GM12878 (cell line): Measurements from ENCODE around the gene PLXNB3. TPM values are rescaled to one million over a fixed set of nuclear protein-coding genes. Genes with fewer than 3 reads are reported as not detected.

Experiments
- ATAC-seq: fragments of 200-7000 bp; cut with Tn5 transposase; 3 replicates; pipeline ENCODE4 v1.9.1; 2020; ENCODE audit warnings: mild to moderate bottlenecking, moderate library complexity
- BruUV-seq: library from RNA; stranded (reverse); fragments of 400-500 nt; replicated peaks from 2 replicates; lab custom pipeline; 2021; lab: Mats Ljungman, UMichigan
- CTCF ChIA-PET: fragments of 300-600 bp; sonication (Branson Sonifier 250); formaldehyde crosslinking; extraction: SDS; loops from one replicate; lab custom pipeline; 2021; ENCODE audit warnings: inconsistent platforms; lab: Yijun Ruan, JAX
- POLR2A ChIA-PET: fragments of 350-600 bp; formaldehyde crosslinking; extraction: SDS; loops from one replicate; lab custom pipeline; 2021; ENCODE audit warnings: inconsistent platforms; lab: Charles Lee
- RAD21 ChIA-PET: fragments of 300-600 bp; sonication (Branson Sonifier 250); formaldehyde crosslinking; loops from one replicate; lab custom pipeline; 2023; ENCODE audit warnings: antibody characterized with exemption; ENCODE audit not compliant: unreplicated experiment; lab: Charles Lee
- SMC1A ChIA-PET: fragments of 300-600 bp; sonication (Branson Sonifier 250); formaldehyde crosslinking; loops from one replicate; lab custom pipeline; 2023; ENCODE audit not compliant: unreplicated experiment, uncharacterized antibody; lab: Charles Lee
- DNase-seq: peaks from one replicate; pipeline ENCODE4 v3.0.0-alpha.2; 2011; ENCODE audit warnings: low read depth, low spot score
- FAIRE-seq: peaks from 3 replicates; lab custom pipeline; 2011; peaks lifted over from hg19 to GRCh38; lab: Jason Lieb, UNC
- H2AFZ ChIP-seq: 2 replicates; pipeline ENCODE4 v1.6.0; 2011; ENCODE audit warnings: low read depth, low read length, control low read depth; ENCODE audit not compliant: control insufficient read depth
- H3K27ac ChIP-seq: 2 replicates; pipeline ENCODE4 v1.5.1; 2011; ENCODE audit warnings: control low read depth; ENCODE audit not compliant: control insufficient read depth, insufficient read depth
- H3K27me3 ChIP-seq, 2 experiments: replicated peaks in 1 of 2; 2 replicates each; pipeline versions ENCODE4 v1.6.0 to v1.6.1; 2011; ENCODE audit warnings: low read length in 1 of 2; ENCODE audit not compliant: control insufficient read depth in 2 of 2, insufficient read depth in 2 of 2
- H3K36me3 ChIP-seq, 2 experiments: 2 replicates each; pipeline ENCODE4 v1.5.1; 2011; ENCODE audit warnings: low read length in 1 of 2; ENCODE audit not compliant: control insufficient read depth in 2 of 2, insufficient read depth in 2 of 2
- H3K4me1 ChIP-seq: 2 replicates; pipeline ENCODE4 v1.6.1; 2011; ENCODE audit warnings: mild to moderate bottlenecking, low read length, moderate library complexity, mixed read lengths; ENCODE audit not compliant: control insufficient read depth, insufficient read depth
- H3K4me2 ChIP-seq: 2 replicates; pipeline ENCODE4 v1.6.0; 2011; ENCODE audit warnings: control low read depth; ENCODE audit not compliant: control insufficient read depth, insufficient read depth
- H3K4me3 ChIP-seq: fragments of 200-600 bp; sonication (generic); 2 replicates; pipeline ENCODE4 v1.5.1; 2016
- H3K79me2 ChIP-seq: 2 replicates; pipeline ENCODE4 v1.6.0; 2011; ENCODE audit warnings: low read length; ENCODE audit not compliant: control insufficient read depth, insufficient read depth
- H3K9ac ChIP-seq: 2 replicates; pipeline ENCODE4 v1.8.0; 2011; ENCODE audit warnings: low read length, control low read depth, mixed read lengths; ENCODE audit not compliant: control insufficient read depth, insufficient read depth
- H3K9me3 ChIP-seq: replicated peaks from 3 replicates; pipeline ENCODE4 v1.5.1; 2011; ENCODE audit warnings: mild to moderate bottlenecking, low read length; ENCODE audit not compliant: control insufficient read depth, insufficient read depth
- H4K20me1 ChIP-seq: 2 replicates; pipeline ENCODE4 v1.6.0; 2011; ENCODE audit not compliant: control insufficient read depth, insufficient read depth
- CBX3 ChIP-seq: fragments of 200-600 bp; sonication (generic); IDR thresholded peaks from 2 replicates; pipeline ENCODE4 v1.6.1; 2016; ENCODE audit warnings: low read depth, borderline replicate concordance
- DPF2 ChIP-seq: fragments of 450-650 bp; IDR thresholded peaks from 2 replicates; pipeline ENCODE4 v1.6.1; 2017; ENCODE audit warnings: mild to moderate bottlenecking
- ETV6 ChIP-seq, 2 experiments: fragments of 450-650 bp in 1 of 2; IDR thresholded peaks in 1 of 2; conservative IDR thresholded peaks in 1 of 2; 2 replicates each; pipeline ENCODE4 v1.6.1; 2014; ENCODE audit warnings: antibody characterized with exemption in 1 of 2, borderline replicate concordance in 1 of 2, low read depth in 1 of 2, mild to moderate bottlenecking in 1 of 2, moderate library complexity in 1 of 2
- HCFC1 ChIP-seq: fragments of 150-350 bp; IDR thresholded peaks from 2 replicates; pipeline ENCODE4 v1.6.1; 2014; ENCODE audit warnings: low read length
- KDM1A ChIP-seq: fragments of 200-600 bp; sonication (generic); IDR thresholded peaks from 2 replicates; pipeline ENCODE4 v1.6.1; 2016; ENCODE audit warnings: borderline replicate concordance
- KLF5 ChIP-seq: fragments of 450-650 bp; IDR thresholded peaks from 2 replicates; pipeline ENCODE4 v1.6.1; 2014; ENCODE audit warnings: mild to moderate bottlenecking; ENCODE audit not compliant: partially characterized antibody
- MEF2B ChIP-seq: fragments of 450-650 bp; IDR thresholded peaks from 2 replicates; pipeline ENCODE4 v1.6.1; 2018; ENCODE audit warnings: mild to moderate bottlenecking, moderate library complexity; ENCODE audit not compliant: partially characterized antibody, poor library complexity, severe bottlenecking
- NRF1 ChIP-seq: conservative IDR thresholded peaks from 2 replicates; pipeline ENCODE4 v1.6.1; 2011; ENCODE audit warnings: mild to moderate bottlenecking, low read depth, low read length, improper control_type of control experiment
- POU2F2 ChIP-seq: IDR thresholded peaks from 3 replicates; pipeline ENCODE4 v1.6.1; 2011; ENCODE audit warnings: low read depth, mild to moderate bottlenecking, low read length, borderline replicate concordance
- RELA ChIP-seq: fragments of 450-650 bp; IDR thresholded peaks from 2 replicates; pipeline ENCODE4 v1.8.0; 2014; ENCODE audit warnings: borderline replicate concordance; ENCODE audit not compliant: partially characterized antibody
- STAT1 ChIP-seq: fragments of 450-650 bp; conservative IDR thresholded peaks from 2 replicates; pipeline ENCODE4 v1.6.1; 2014; ENCODE audit warnings: antibody characterized with exemption, mild to moderate bottlenecking
- TARDBP ChIP-seq: IDR thresholded peaks from 2 replicates; pipeline ENCODE4 v1.6.1; 2016; ENCODE audit warnings: borderline replicate concordance
- TCF3 ChIP-seq: IDR thresholded peaks from 2 replicates; pipeline ENCODE4 v1.6.1; 2012; ENCODE audit warnings: low read depth, mild to moderate bottlenecking, low read length, borderline replicate concordance; ENCODE audit not compliant: insufficient read depth
- WGBS: methylation state at CpG from one replicate; pipeline ENCODE4 v1.1.6; 2016; ENCODE audit warnings: low lambda C conversion rate; ENCODE audit not compliant: insufficient replicate concordance, insufficient coverage; ENCODE audit errors: missing lambda C conversion rate; 5-methylcytosine and 5-hydroxymethylcytosine counted together
- in situ Hi-C: fragments of 300-500 bp; cut with MboI; formaldehyde crosslinking; loops from 9 replicates; pipeline ENCODE4 v1.14.3; 2018; ENCODE audit warnings: mixed read lengths
- intact Hi-C: fragments of 100-400 bp; cut with micrococcal nuclease; formaldehyde crosslinking; loops from one replicate; pipeline ENCODE4 v1.14.2; 2022; ENCODE audit not compliant: unreplicated experiment
- polyA plus RNA-seq, 11 experiments: library from polyadenylated mRNA; depleted of rRNA in 4 of 11; unstranded in 6 of 11; stranded (reverse) in 5 of 11; fragments of >200 nt; fragmentation: Nextera tagmentation in 4 of 11; fragmentation: Illumina TruSeq in 1 of 11; extraction: Ambion mirVana in 4 of 11; extraction: Trizol in 1 of 11; gene quantifications; 1 replicate in 1 of 11; 2 replicates in 10 of 11; pipeline versions ENCODE4 v1.2.1 to v1.2.3, GENCODE V29; 2011 to 2016; ENCODE audit warnings: inconsistent platforms in 2 of 11, missing spikeins in 2 of 11, low read depth in 1 of 11
- total RNA-seq, 4 experiments: library from RNA; depleted of rRNA in 3 of 4; stranded (reverse); fragments of >200 nt in 3 of 4; fragmentation: Illumina TruSeq in 1 of 4; extraction: Trizol in 1 of 4; gene quantifications; 2 replicates each; pipeline versions ENCODE4 v1.2.1 to v1.2.3, GENCODE V29; 2013 to 2021
- TF ChIP-seq, protein P1 (sequence below): fragments of 450-650 bp; IDR thresholded peaks from 2 replicates; pipeline ENCODE4 v1.6.1; 2017; ENCODE audit warnings: mild to moderate bottlenecking, moderate library complexity

Gene PLXNB3
- total and polyA plus RNA-seq, 10 of the 15 experiments (the other 5 are each of a cell fraction or from before 2014, with no cell fraction given) = 0.06 to 0.68 (median 0.19) TPM; not detected in 4

DNA sequence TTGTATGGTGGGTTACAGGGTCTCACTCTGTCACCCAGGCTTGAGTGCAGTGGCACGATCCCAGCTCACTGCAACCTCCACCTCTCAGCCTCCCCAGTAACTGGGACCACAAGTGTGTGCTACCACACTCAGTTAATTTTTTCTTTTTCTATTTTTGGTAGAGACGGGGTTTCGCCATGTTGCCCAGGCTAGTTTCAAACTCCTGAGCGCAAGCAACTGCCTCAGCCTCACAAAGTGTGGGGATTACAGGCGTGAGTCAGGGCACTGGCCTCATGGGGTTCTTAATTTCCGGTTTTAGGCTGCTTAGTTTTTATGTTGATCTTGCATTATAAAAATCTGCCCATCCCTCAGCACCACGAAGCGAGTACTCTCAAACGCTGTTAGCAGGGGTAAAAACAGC lies 46.6 kb upstream of the PLXNB3 start:
- POLR2A ChIA-PET = no interaction called here
- Histone ChIP-seq H3K4me2 (no peak overlapping the region), H4K20me1 (no peaks in the 10 kb centered on the region), H3K36me3 (peaks cover 6 to 14% of the 10 kb centered on the region in 2 experiments), H3K79me2 (peaks cover 5% of the 10 kb centered on the region), H3K9me3 (no peaks in the 10 kb centered on the region), H3K4me1 (no peaks in the 10 kb centered on the region), H3K9ac (no peak overlapping the region), H2AFZ (no peak overlapping the region), H3K4me3 (no peak overlapping the region), H3K27ac (no peak overlapping the region), H3K27me3 (no peaks in the 10 kb centered on the region)
- SMC1A ChIA-PET = no interaction called here
- in situ Hi-C loops (loop anchor here (10.0 kb wide), 1 partner anchor 113 kb away; no protein-coding TSS in a partner anchor), intact Hi-C loops (no loop called here)
- RAD21 ChIA-PET = no interaction called here
- CTCF ChIA-PET = no interaction called here
- ATAC-seq (no peak), DNase-seq (no peak), FAIRE-seq (no peak)
- no peak for TF ChIP-seq MEF2B
- no peak for TF ChIP-seq CBX3
- no peak for TF ChIP-seq POU2F2
- TF ChIP-seq TARDBP = no peak
- no peak for TF ChIP-seq KLF5
- no peak for TF ChIP-seq HCFC1
- TF ChIP-seq KDM1A = no peak
- no peak for TF ChIP-seq STAT1
- no peak for TF ChIP-seq DPF2
- no TSS peak for BruUV-seq
- 63% methylated on average over 9 of the region's 9 CpGs for WGBS

DNA sequence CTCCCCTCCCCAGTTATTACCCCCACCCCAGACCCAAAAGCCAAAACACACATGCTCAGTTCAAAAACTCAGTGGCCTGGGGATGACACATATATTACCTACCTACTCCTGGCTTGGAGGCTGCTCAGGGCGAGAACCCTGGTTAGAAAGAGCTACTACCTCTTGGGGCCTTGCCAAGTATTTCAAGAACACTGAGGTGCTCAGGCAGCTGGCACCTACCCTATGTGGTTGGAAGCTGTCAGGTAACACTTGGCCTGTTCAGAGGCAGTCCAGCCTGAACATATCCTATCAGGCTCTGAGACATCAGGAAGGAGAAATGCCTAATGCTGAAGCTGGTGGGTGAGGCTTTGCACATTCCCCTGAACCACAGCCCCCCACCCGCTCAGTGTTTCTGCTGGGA lies 44.8 kb upstream of the PLXNB3 start:
- no peak overlapping the region for H3K4me3 ChIP-seq
- RAD21 ChIA-PET = no interaction called here
- H3K4me1 ChIP-seq = no peaks in the 10 kb centered on the region
- CTCF ChIA-PET = interaction anchor here (1.4 kb wide), 1 partner anchor 11 kb away, joined by 3 read pairs; no protein-coding TSS in a partner anchor
- H4K20me1 ChIP-seq = no peaks in the 10 kb centered on the region
- no peaks in the 10 kb centered on the region for H3K9me3 ChIP-seq
- H3K27ac ChIP-seq = no peak overlapping the region
- WGBS = 42% methylated on average over 2 of the region's 2 CpGs
- no peak overlapping the region for H3K4me2 ChIP-seq
- FAIRE-seq (no peak), DNase-seq (no peak), ATAC-seq (no peak)
- intact Hi-C loops (no loop called here), in situ Hi-C loops (loop anchor here (10.0 kb wide), 1 partner anchor 114 kb away; no protein-coding TSS in a partner anchor)
- no peak overlapping the region for H3K9ac ChIP-seq
- no peak overlapping the region for H2AFZ ChIP-seq
- peaks cover 6 to 14% of the 10 kb centered on the region in 2 experiments for H3K36me3 ChIP-seq
- H3K79me2 ChIP-seq = peaks cover 17% of the 10 kb centered on the region
- POLR2A ChIA-PET = interaction anchor here (0.5 kb wide), 1 partner anchor 41 kb away, joined by 3 read pairs; no protein-coding TSS in a partner anchor
- H3K27me3 ChIP-seq = no peaks in the 10 kb centered on the region
- SMC1A ChIA-PET = no interaction called here
- no TSS peak for BruUV-seq
- TF ChIP-seq ETV6 (conservative IDR thresholded peaks at IDR 0.05 in 1 of 2, IDR thresholded peaks at IDR 0.05 in 1 of 2; ENCODE audit: borderline replicate concordance in 1 of 2, low read depth in 1 of 2) (no peak), TCF3 (no peak), NRF1 (no peak), RELA (no peak)
- TF ChIP-seq, protein P1, sequence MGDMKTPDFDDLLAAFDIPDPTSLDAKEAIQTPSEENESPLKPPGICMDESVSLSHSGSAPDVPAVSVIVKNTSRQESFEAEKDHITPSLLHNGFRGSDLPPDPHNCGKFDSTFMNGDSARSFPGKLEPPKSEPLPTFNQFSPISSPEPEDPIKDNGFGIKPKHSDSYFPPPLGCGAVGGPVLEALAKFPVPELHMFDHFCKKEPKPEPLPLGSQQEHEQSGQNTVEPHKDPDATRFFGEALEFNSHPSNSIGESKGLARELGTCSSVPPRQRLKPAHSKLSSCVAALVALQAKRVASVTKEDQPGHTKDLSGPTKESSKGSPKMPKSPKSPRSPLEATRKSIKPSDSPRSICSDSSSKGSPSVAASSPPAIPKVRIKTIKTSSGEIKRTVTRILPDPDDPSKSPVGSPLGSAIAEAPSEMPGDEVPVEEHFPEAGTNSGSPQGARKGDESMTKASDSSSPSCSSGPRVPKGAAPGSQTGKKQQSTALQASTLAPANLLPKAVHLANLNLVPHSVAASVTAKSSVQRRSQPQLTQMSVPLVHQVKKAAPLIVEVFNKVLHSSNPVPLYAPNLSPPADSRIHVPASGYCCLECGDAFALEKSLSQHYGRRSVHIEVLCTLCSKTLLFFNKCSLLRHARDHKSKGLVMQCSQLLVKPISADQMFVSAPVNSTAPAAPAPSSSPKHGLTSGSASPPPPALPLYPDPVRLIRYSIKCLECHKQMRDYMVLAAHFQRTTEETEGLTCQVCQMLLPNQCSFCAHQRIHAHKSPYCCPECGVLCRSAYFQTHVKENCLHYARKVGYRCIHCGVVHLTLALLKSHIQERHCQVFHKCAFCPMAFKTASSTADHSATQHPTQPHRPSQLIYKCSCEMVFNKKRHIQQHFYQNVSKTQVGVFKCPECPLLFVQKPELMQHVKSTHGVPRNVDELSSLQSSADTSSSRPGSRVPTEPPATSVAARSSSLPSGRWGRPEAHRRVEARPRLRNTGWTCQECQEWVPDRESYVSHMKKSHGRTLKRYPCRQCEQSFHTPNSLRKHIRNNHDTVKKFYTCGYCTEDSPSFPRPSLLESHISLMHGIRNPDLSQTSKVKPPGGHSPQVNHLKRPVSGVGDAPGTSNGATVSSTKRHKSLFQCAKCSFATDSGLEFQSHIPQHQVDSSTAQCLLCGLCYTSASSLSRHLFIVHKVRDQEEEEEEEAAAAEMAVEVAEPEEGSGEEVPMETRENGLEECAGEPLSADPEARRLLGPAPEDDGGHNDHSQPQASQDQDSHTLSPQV = no peak
